Neural progenitor cell (in vitro differentiated cells): ENCODE results near the gene HSP90AB1. TPM values are rescaled to one million over a fixed set of nuclear protein-coding genes. Genes with fewer than 3 reads are reported as not detected.

ENCODE experiments used
- DNase-seq: peaks from one replicate; pipeline ENCODE4 v3.0.0-alpha.2; 2016; ENCODE audit warnings: low spot score
- H2AFZ ChIP-seq: fragments of 200-600 bp; sonication (generic); replicated peaks from 2 replicates; pipeline ENCODE4 v1.6.1; 2016; ENCODE audit warnings: antibody characterized with exemption
- H3F3A ChIP-seq: fragments of 200-600 bp; sonication (generic); 2 replicates; pipeline ENCODE4 v1.6.1; 2016; ENCODE audit warnings: antibody characterized with exemption, low read depth
- H3K27ac ChIP-seq: fragments of 200-600 bp; sonication (generic); 2 replicates; pipeline ENCODE4 v1.5.1; 2016; ENCODE audit warnings: mild to moderate bottlenecking
- H3K27me3 ChIP-seq: fragments of 200-600 bp; sonication (generic); 2 replicates; pipeline ENCODE4 v1.6.1; 2016; ENCODE audit warnings: mild to moderate bottlenecking, moderate library complexity
- H3K36me3 ChIP-seq: fragments of 200-600 bp; sonication (generic); 2 replicates; pipeline ENCODE4 v1.5.1; 2016
- H3K4me1 ChIP-seq: fragments of 200-600 bp; sonication (generic); 2 replicates; pipeline ENCODE4 v1.6.1; 2016; ENCODE audit warnings: mixed run types
- H3K4me2 ChIP-seq: fragments of 200-600 bp; sonication (generic); 2 replicates; pipeline ENCODE4 v1.6.1; 2016
- H3K4me3 ChIP-seq: fragments of 200-600 bp; sonication (generic); 2 replicates; pipeline ENCODE4 v1.5.1; 2016
- H3K79me2 ChIP-seq: fragments of 200-600 bp; sonication (generic); 2 replicates; pipeline ENCODE4 v1.6.1; 2016; ENCODE audit warnings: low read depth
- H3K9ac ChIP-seq: fragments of 200-600 bp; sonication (generic); 2 replicates; pipeline ENCODE4 v1.6.1; 2016
- H3K9me3 ChIP-seq: fragments of 200-600 bp; sonication (generic); 2 replicates; pipeline ENCODE4 v1.5.1; 2016; ENCODE audit warnings: low read depth
- H4K20me1 ChIP-seq: fragments of 200-600 bp; sonication (generic); 2 replicates; pipeline ENCODE4 v1.6.1; 2016; ENCODE audit warnings: low read depth
- H3K27ac Mint-ChIP-seq: 3 replicates; pipeline ENCODE4 v1.8.0; 2021; ENCODE audit warnings: mixed read lengths
- H3K27me3 Mint-ChIP-seq: 2 replicates; pipeline ENCODE4 v1.8.0; 2022; ENCODE audit warnings: low read depth, mild to moderate bottlenecking, inconsistent platforms, moderate library complexity, mixed read lengths; ENCODE audit not compliant: insufficient read depth
- H3K36me3 Mint-ChIP-seq: 3 replicates; pipeline ENCODE4 v1.8.0; 2021; ENCODE audit warnings: mixed read lengths
- H3K4me1 Mint-ChIP-seq: 3 replicates; pipeline ENCODE4 v1.8.0; 2021; ENCODE audit warnings: mixed read lengths
- H3K4me3 Mint-ChIP-seq: 3 replicates; pipeline ENCODE4 v1.8.0; 2021; ENCODE audit warnings: mild to moderate bottlenecking, moderate library complexity, mixed read lengths
- H3K9me3 Mint-ChIP-seq: 3 replicates; pipeline ENCODE4 v1.8.0; 2020; ENCODE audit warnings: mixed read lengths
- EZH2 ChIP-seq: fragments of 200-600 bp; sonication (generic); IDR thresholded peaks from 2 replicates; pipeline ENCODE4 v1.6.1; 2017; ENCODE audit warnings: antibody characterized with exemption, mild to moderate bottlenecking, moderate library complexity
- EZH2phosphoT487 ChIP-seq: fragments of 200-600 bp; sonication (generic); IDR thresholded peaks from 2 replicates; pipeline ENCODE4 v1.6.1; 2017; ENCODE audit warnings: antibody characterized with exemption
- total RNA-seq: library from RNA; depleted of rRNA; stranded (reverse); fragments of >200 nt; gene quantifications from 2 replicates; pipeline ENCODE4 v1.2.3, GENCODE V29; 2015; ENCODE audit warnings: low replicate concordance
- TF ChIP-seq, protein P1 (sequence below): fragments of 200-600 bp; sonication (generic); IDR thresholded peaks from 2 replicates; pipeline ENCODE4 v1.5.1; 2017; ENCODE audit warnings: antibody characterized with exemption, mild to moderate bottlenecking

Gene HSP90AB1
- total RNA-seq, 1 donor from 2014 or later, result 2,068 TPM

DNA sequence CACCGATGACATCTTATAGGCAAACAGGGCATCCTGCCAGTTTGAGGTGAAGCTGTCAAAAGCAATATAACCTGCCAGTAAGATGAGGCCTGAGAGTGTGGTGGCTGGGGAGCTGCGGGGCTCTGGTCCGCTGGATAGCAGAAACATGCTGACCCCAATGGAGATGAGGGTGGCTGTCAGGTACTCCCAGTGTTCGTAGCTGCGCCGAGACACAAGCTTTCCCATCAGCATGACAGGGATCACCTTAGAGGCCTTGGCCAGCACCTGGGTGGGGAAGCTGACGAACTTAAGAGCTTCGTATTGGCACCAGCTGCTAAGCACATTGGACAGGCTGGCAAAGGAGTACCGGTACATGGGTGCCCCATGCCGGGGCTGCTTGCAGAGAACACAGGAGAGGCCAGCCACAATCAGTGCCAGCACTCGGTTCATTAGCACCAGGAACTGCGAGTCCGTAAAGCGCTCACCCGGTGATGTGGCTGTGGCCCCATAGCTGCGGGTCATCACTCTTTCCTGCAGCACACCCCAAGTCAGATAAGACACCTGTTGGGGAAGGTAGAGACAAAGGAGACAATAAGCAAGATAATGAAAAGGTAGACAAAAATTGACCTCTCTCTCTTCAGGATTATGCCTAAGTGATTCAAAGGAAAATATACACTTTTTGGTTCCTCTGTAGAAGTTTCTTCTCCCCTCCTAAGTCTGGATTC, 8.4 kb downstream of the HSP90AB1 start:
- H3K36me3 ChIP-seq, result peaks cover 26% of the 10 kb centered on the region
- H3K27me3 ChIP-seq, result no peaks in the 10 kb centered on the region
- Mint-ChIP-seq H3K9me3 (no peaks in the 10 kb centered on the region), H3K27ac (no peak overlapping the region), H3K27me3 (peaks cover 15% of the 10 kb centered on the region), H3K4me1 (peaks cover 37% of the 10 kb centered on the region), H3K4me3 (peak overlapping the region; percentile 91), H3K36me3 (peaks cover 35% of the 10 kb centered on the region)
- H3K4me2 ChIP-seq, result peak overlapping the region; percentile 99
- H3K27ac ChIP-seq, result peak overlapping the region; percentile 37
- H4K20me1 ChIP-seq, result peaks cover 64% of the 10 kb centered on the region
- no peak for DNase-seq
- no peak overlapping the region for H3K9ac ChIP-seq
- H3K4me1 ChIP-seq, result peaks cover 10% of the 10 kb centered on the region
- no peak overlapping the region for H2AFZ ChIP-seq
- peak overlapping the region; percentile 96 for H3K4me3 ChIP-seq
- H3K9me3 ChIP-seq, result no peaks in the 10 kb centered on the region
- no peak for TF ChIP-seq EZH2
- TF ChIP-seq EZH2phosphoT487, result no peak
- TF ChIP-seq, protein P1, sequence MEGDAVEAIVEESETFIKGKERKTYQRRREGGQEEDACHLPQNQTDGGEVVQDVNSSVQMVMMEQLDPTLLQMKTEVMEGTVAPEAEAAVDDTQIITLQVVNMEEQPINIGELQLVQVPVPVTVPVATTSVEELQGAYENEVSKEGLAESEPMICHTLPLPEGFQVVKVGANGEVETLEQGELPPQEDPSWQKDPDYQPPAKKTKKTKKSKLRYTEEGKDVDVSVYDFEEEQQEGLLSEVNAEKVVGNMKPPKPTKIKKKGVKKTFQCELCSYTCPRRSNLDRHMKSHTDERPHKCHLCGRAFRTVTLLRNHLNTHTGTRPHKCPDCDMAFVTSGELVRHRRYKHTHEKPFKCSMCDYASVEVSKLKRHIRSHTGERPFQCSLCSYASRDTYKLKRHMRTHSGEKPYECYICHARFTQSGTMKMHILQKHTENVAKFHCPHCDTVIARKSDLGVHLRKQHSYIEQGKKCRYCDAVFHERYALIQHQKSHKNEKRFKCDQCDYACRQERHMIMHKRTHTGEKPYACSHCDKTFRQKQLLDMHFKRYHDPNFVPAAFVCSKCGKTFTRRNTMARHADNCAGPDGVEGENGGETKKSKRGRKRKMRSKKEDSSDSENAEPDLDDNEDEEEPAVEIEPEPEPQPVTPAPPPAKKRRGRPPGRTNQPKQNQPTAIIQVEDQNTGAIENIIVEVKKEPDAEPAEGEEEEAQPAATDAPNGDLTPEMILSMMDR, result no peak
- H3F3A ChIP-seq, result peaks cover 76% of the 10 kb centered on the region
- H3K79me2 ChIP-seq, result peaks cover 62% of the 10 kb centered on the region

DNA sequence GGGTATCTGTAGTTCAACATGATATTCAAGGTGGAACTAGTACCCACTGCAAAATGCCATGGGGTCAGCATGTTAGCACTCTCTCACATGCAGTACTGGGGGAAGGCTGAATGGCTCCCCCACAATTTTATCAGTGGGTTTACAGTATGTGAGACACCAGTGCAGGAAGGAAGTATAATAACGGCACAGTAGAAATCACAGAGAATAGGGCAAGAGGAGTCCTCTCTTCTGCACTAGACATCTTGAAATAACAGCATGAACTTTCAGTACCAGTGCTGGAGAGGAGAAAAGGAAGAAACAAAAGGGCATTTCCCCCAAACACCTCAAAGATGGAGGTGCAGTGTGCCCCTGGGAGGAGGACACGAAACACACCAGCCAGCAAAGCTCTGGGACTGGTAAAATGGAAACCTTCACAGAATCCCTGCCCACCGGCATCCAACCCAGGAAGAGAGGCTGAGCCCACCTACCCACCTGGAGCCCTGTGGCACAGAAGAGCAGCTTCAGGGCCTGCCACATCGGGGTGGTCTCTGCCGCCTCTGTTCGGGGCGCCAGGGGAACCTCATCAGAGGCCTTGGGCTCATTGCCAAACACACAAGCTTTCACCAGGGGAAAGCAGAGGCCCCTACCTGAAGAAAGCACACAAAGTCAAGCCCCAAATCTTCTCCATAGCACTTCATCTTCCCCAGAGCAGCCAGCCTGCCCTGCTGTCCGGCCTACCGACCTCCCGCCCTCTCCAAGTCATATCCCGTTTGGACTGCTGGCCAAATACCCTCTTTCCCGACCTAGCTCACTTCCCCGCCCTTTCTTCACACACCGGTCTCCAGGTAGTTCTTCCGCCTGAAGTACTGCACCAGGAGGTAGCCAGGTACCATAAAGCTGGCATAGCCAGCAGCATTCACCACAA, 9.2 kb downstream of the HSP90AB1 start:
- H3K4me1 Mint-ChIP-seq, result peaks cover 37% of the 10 kb centered on the region

DNA sequence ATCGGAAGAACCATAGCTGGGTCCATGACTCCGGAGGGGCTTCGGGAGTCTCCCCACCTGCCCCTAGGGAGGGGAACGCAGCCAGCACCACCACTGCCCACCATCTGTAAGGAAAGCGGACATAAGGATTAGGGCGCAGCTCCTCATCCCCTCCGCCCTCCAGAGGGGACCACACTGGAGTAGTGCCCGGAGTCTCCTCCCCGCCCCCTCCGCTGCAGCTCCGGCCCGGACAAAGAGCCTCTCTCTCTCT, 9.8 kb downstream of the HSP90AB1 start:
- TF ChIP-seq EZH2 (no peak), EZH2phosphoT487 (no peak)
- TF ChIP-seq, protein P1, result no peak
- peaks cover 10% of the 10 kb centered on the region for H3K4me1 ChIP-seq
- no peak for DNase-seq
- Mint-ChIP-seq H3K4me3 (peak overlapping the region; percentile 91), H3K4me1 (peaks cover 36% of the 10 kb centered on the region), H3K9me3 (no peaks in the 10 kb centered on the region), H3K27me3 (peaks cover 13% of the 10 kb centered on the region), H3K27ac (peak overlapping the region; percentile 24), H3K36me3 (peaks cover 23% of the 10 kb centered on the region)
- peak overlapping the region; percentile 82 for H3K9ac ChIP-seq
- peak overlapping the region; percentile 96 for H3K4me3 ChIP-seq
- H3K79me2 ChIP-seq, result peaks cover 48% of the 10 kb centered on the region
- H3K36me3 ChIP-seq, result peaks cover 11% of the 10 kb centered on the region
- H3K4me2 ChIP-seq, result peak overlapping the region; percentile 99
- H4K20me1 ChIP-seq, result peaks cover 50% of the 10 kb centered on the region
- H3K27ac ChIP-seq, result peak overlapping the region; percentile 93
- peaks cover 62% of the 10 kb centered on the region for H3F3A ChIP-seq
- H3K9me3 ChIP-seq, result no peaks in the 10 kb centered on the region
- peak overlapping the region; percentile 96 for H2AFZ ChIP-seq
- H3K27me3 ChIP-seq, result no peaks in the 10 kb centered on the region

More for the DNA sequence above, 9.2 kb downstream of the HSP90AB1 start:
- Histone ChIP-seq H3K79me2 (peaks cover 54% of the 10 kb centered on the region), H3K9me3 (no peaks in the 10 kb centered on the region), H3K4me1 (peaks cover 10% of the 10 kb centered on the region), H3K27me3 (no peaks in the 10 kb centered on the region), H4K20me1 (peaks cover 55% of the 10 kb centered on the region), H3K27ac (peak overlapping the region; percentile 93), H3K4me3 (peak overlapping the region; percentile 96), H3K4me2 (peak overlapping the region; percentile 99), H3K36me3 (peaks cover 17% of the 10 kb centered on the region), H2AFZ (no peak overlapping the region), H3F3A (peaks cover 68% of the 10 kb centered on the region), H3K9ac (peak overlapping the region; percentile 82)
- Mint-ChIP-seq H3K27me3 (peaks cover 15% of the 10 kb centered on the region), H3K27ac (peak overlapping the region; percentile 24), H3K9me3 (no peaks in the 10 kb centered on the region), H3K4me3 (peak overlapping the region; percentile 91), H3K36me3 (peaks cover 28% of the 10 kb centered on the region)
- TF ChIP-seq EZH2 (no peak), EZH2phosphoT487 (no peak)
- TF ChIP-seq, protein P1, result no peak
- no peak for DNase-seq
